IMR-90 (cell line): ENCODE results near the gene ALDH1A2. TPM values are rescaled to one million over a fixed set of nuclear protein-coding genes. Genes with fewer than 3 reads are reported as not detected.
"Not testable (repeated sequence)": the region's sequence is repeated elsewhere in the genome, so short reads cannot be mapped to it uniquely, and the experiment has no call there.

Source experiments
- ATAC-seq: fragments of 200-7000 bp; cut with Tn5 transposase; 2 replicates; pipeline ENCODE4 v1.9.1; 2020; ENCODE audit warnings: low read depth, mild to moderate bottlenecking, moderate library complexity
- BruUV-seq: library from RNA; stranded (reverse); fragments of 400-500 nt; replicated peaks from 2 replicates; lab custom pipeline; 2021; lab: Mats Ljungman, UMichigan
- CTCF ChIA-PET: fragments of 300-600 bp; formaldehyde crosslinking; extraction: SDS; loops from one replicate; lab custom pipeline; 2021; ENCODE audit warnings: antibody characterized with exemption; lab: Yijun Ruan, JAX
- POLR2A ChIA-PET: fragments of 300-600 bp; sonication (Branson Sonifier 250); formaldehyde crosslinking; loops from one replicate; lab custom pipeline; 2022; ENCODE audit warnings: antibody characterized with exemption; ENCODE audit not compliant: unreplicated experiment; lab: Charles Lee
- DNase-seq: peaks from one replicate; pipeline ENCODE4 v3.0.0; 2013
- H2AFZ ChIP-seq: replicated peaks from 2 replicates; pipeline ENCODE3; 2013; ENCODE audit warnings: low read length, mild to moderate bottlenecking; ENCODE audit not compliant: poor library complexity
- H2AK5ac ChIP-seq: 2 replicates; pipeline ENCODE4 v1.6.1; 2013; ENCODE audit warnings: low read depth, low read length, inconsistent platforms
- H2AK9ac ChIP-seq: replicated peaks from 2 replicates; pipeline ENCODE3; 2013; ENCODE audit warnings: mild to moderate bottlenecking, low read depth, low read length, moderate library complexity; ENCODE audit not compliant: poor library complexity
- H2BK120ac ChIP-seq: 2 replicates; pipeline ENCODE4 v1.6.1; 2013; ENCODE audit warnings: low read depth, low read length, inconsistent platforms
- H2BK15ac ChIP-seq: 3 replicates; pipeline ENCODE4 v1.6.1; 2013; ENCODE audit warnings: low read depth, low read length, inconsistent platforms
- H2BK20ac ChIP-seq: 2 replicates; pipeline ENCODE4 v1.6.1; 2013; ENCODE audit warnings: low read depth, mild to moderate bottlenecking, inconsistent platforms, low read length, moderate library complexity
- H2BK5ac ChIP-seq: 2 replicates; pipeline ENCODE4 v1.6.1; 2013; ENCODE audit warnings: mild to moderate bottlenecking, low read depth, low read length, inconsistent platforms; ENCODE audit not compliant: poor library complexity, severe bottlenecking
- H3K14ac ChIP-seq: replicated peaks from 2 replicates; pipeline ENCODE4 v1.6.1; 2013; ENCODE audit warnings: low read depth, low read length, inconsistent platforms
- H3K18ac ChIP-seq: 2 replicates; pipeline ENCODE4 v1.6.1; 2013; ENCODE audit warnings: low read depth, low read length, control low read depth
- H3K23ac ChIP-seq: 2 replicates; pipeline ENCODE4 v1.6.1; 2013; ENCODE audit warnings: low read depth, low read length, inconsistent platforms
- H3K27ac ChIP-seq: 2 replicates; pipeline ENCODE4 v1.5.1; 2013; ENCODE audit warnings: mild to moderate bottlenecking, control low read depth, low read length; ENCODE audit not compliant: insufficient read depth
- H3K27me3 ChIP-seq: 2 replicates; pipeline ENCODE4 v1.6.1; 2013; ENCODE audit warnings: low read length; ENCODE audit not compliant: control insufficient read depth, insufficient read depth
- H3K36me3 ChIP-seq: 2 replicates; pipeline ENCODE4 v1.6.1; 2013; ENCODE audit warnings: low read length, mixed read lengths; ENCODE audit not compliant: control insufficient read depth, insufficient read depth
- H3K4ac ChIP-seq: 2 replicates; pipeline ENCODE4 v1.6.1; 2013; ENCODE audit warnings: low read depth, low read length, inconsistent platforms
- H3K4me1 ChIP-seq: 2 replicates; pipeline ENCODE4 v1.6.1; 2013; ENCODE audit warnings: low read length, mixed read lengths; ENCODE audit not compliant: control insufficient read depth, insufficient read depth
- H3K4me2 ChIP-seq: 2 replicates; pipeline ENCODE4 v1.6.1; 2013; ENCODE audit warnings: low read depth, mild to moderate bottlenecking, control low read depth, low read length, moderate library complexity
- H3K4me3 ChIP-seq: 2 replicates; pipeline ENCODE4 v1.5.1; 2013; ENCODE audit warnings: low read depth, mild to moderate bottlenecking, control low read depth, low read length, moderate library complexity; ENCODE audit not compliant: insufficient read depth
- H3K56ac ChIP-seq: 2 replicates; pipeline ENCODE4 v1.6.1; 2013; ENCODE audit warnings: low read length, inconsistent platforms; ENCODE audit not compliant: insufficient read depth; ENCODE audit errors: extremely low read depth
- H3K79me1 ChIP-seq, 2 experiments: 2 replicates each; pipeline ENCODE4 v1.6.1; 2013; ENCODE audit warnings: low read length in 2 of 2, inconsistent platforms in 1 of 2, low read depth in 1 of 2
- H3K9ac ChIP-seq: 2 replicates; pipeline ENCODE4 v1.6.1; 2013; ENCODE audit warnings: low read depth, low read length, control low read depth
- H3K9me1 ChIP-seq: 2 replicates; pipeline ENCODE4 v1.6.1; 2013; ENCODE audit warnings: low read length, inconsistent platforms; ENCODE audit not compliant: insufficient read depth
- H3K9me3 ChIP-seq: 2 replicates; pipeline ENCODE4 v1.6.1; 2013; ENCODE audit warnings: low read length; ENCODE audit not compliant: control insufficient read depth, insufficient read depth
- H4K20me1 ChIP-seq: 2 replicates; pipeline ENCODE4 v1.6.1; 2013; ENCODE audit warnings: low read length, inconsistent platforms; ENCODE audit not compliant: insufficient read depth
- H4K5ac ChIP-seq: 2 replicates; pipeline ENCODE4 v1.6.1; 2013; ENCODE audit warnings: mild to moderate bottlenecking, low read depth, low read length, control low read depth
- H4K8ac ChIP-seq, 2 experiments: 2 replicates each; pipeline ENCODE4 v1.6.1; 2013; ENCODE audit warnings: low read depth in 2 of 2, low read length in 2 of 2, control low read depth in 1 of 2, inconsistent platforms in 1 of 2
- H4K91ac ChIP-seq: 2 replicates; pipeline ENCODE4 v1.6.1; 2013; ENCODE audit warnings: low read depth, low read length, inconsistent platforms; ENCODE audit not compliant: insufficient read depth
- WGBS, 2 experiments: methylation state at CpG; one replicate each; pipeline versions ENCODE4 v1.1.5 to v1.1.7; 2013; ENCODE audit warnings: missing lambda C conversion rate in 2 of 2; ENCODE audit not compliant: insufficient read length in 1 of 2; ENCODE audit errors: extremely low coverage in 2 of 2; 5-methylcytosine and 5-hydroxymethylcytosine counted together
- dilution Hi-C: fragments of 300-500 bp; cut with HindIII; formaldehyde crosslinking; loops from one replicate; pipeline ENCODE4 v1.14.3; 2018; ENCODE audit warnings: low sequenced_read_pairs; ENCODE audit not compliant: unreplicated experiment
- in situ Hi-C: fragments of 300-500 bp; cut with MboI; formaldehyde crosslinking; loops from 3 replicates; pipeline ENCODE4 v1.14.3; 2019; ENCODE audit warnings: low sequenced_read_pairs, inconsistent platforms, mixed read lengths
- intact Hi-C: fragments of 100-400 bp; cut with micrococcal nuclease; formaldehyde crosslinking; loops from 2 replicates; pipeline ENCODE4 v1.10.0; 2022
- polyA plus RNA-seq, 3 experiments: library from polyadenylated mRNA; depleted of rRNA; stranded (reverse); fragments of >200 nt; gene quantifications; 2 replicates each; pipeline ENCODE4 v1.2.3, GENCODE V29; 2012; ENCODE audit warnings: low replicate concordance in 1 of 3
- total RNA-seq: library from RNA; depleted of rRNA; stranded (reverse); fragments of >200 nt; gene quantifications from 2 replicates; pipeline ENCODE4 v1.2.3, GENCODE V29; 2012

ALDH1A2 gene
- total and polyA plus RNA-seq, 2 of the 4 experiments (the other 2 are of a cell fraction): not detected

DNA sequence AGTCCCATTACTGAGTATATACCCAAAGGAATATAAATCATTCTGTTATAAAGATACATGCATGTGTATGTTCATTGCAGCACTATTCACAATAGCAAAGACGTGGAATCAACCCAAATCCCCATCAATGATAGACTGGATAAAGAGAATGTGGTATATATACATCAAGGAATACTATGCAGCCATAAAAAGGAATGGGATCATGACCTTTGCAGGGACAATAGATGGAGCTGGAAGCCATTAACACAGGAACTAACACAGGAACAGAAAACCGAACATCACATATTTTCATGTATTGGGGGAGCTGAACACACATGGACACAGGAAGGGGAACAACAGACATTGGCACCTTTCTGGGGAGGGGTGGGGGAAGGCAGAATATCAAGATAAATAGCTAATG is 65.8 kb downstream of the ALDH1A2 start:
- H4K5ac ChIP-seq, H3K4me3 ChIP-seq, H4K20me1 ChIP-seq, H3K4ac ChIP-seq, H3K79me1 ChIP-seq, H2AFZ ChIP-seq, H3K4me1 ChIP-seq, H3K27ac ChIP-seq, H2AK9ac ChIP-seq, H3K9me3 ChIP-seq, H3K9ac ChIP-seq, H3K14ac ChIP-seq, ATAC-seq, H4K8ac ChIP-seq, H2BK120ac ChIP-seq, H3K36me3 ChIP-seq, BruUV-seq, POLR2A ChIA-PET, in situ Hi-C loops, H3K9me1 ChIP-seq, H3K18ac ChIP-seq, intact Hi-C loops, H3K27me3 ChIP-seq, H3K4me2 ChIP-seq, H2BK5ac ChIP-seq, CTCF ChIA-PET, H4K91ac ChIP-seq, H2BK20ac ChIP-seq, DNase-seq, H3K56ac ChIP-seq, H3K23ac ChIP-seq, H2AK5ac ChIP-seq, H2BK15ac ChIP-seq, dilution Hi-C loops: not testable (repeated sequence)
- no CpG with 5 or more reads among the region's 2 CpGs for WGBS, 2 experiments
